Ovary (tissue), 3 donors: Measurements from ENCODE around the gene PRR35.

ENCODE experiments used
- EP300 ChIP-seq: sonication (generic); formaldehyde crosslinking; IDR thresholded peaks from one replicate; pipeline ENCODE4 v1.6.1; 2017; ENCODE audit warnings: antibody characterized with exemption
- POLR2A ChIP-seq: fragments of 450-650 bp; IDR thresholded peaks from one replicate; pipeline ENCODE4 v1.6.1; 2017; ENCODE audit warnings: antibody characterized with exemption, mild to moderate bottlenecking, moderate library complexity
- TF ChIP-seq, protein P1 (sequence below), 3 donors: fragments of 450-650 bp in 2 of 3; fragments of 200-600 bp in 1 of 3; IDR thresholded peaks; one replicate each; pipeline versions ENCODE4 v1.5.1 to v1.8.0; 2016 to 2022; ENCODE audit warnings: antibody characterized with exemption in 3 of 3, mild to moderate bottlenecking in 1 of 3
- donor health status: DM: no; HTN: no; CAD: no.

- TF ChIP-seq, protein P1, sequence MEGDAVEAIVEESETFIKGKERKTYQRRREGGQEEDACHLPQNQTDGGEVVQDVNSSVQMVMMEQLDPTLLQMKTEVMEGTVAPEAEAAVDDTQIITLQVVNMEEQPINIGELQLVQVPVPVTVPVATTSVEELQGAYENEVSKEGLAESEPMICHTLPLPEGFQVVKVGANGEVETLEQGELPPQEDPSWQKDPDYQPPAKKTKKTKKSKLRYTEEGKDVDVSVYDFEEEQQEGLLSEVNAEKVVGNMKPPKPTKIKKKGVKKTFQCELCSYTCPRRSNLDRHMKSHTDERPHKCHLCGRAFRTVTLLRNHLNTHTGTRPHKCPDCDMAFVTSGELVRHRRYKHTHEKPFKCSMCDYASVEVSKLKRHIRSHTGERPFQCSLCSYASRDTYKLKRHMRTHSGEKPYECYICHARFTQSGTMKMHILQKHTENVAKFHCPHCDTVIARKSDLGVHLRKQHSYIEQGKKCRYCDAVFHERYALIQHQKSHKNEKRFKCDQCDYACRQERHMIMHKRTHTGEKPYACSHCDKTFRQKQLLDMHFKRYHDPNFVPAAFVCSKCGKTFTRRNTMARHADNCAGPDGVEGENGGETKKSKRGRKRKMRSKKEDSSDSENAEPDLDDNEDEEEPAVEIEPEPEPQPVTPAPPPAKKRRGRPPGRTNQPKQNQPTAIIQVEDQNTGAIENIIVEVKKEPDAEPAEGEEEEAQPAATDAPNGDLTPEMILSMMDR (IDR thresholded peaks at IDR 0.05) = no peak
- TF ChIP-seq POLR2A (no peak), EP300 (no peak)
Measured at GRCh38 chr16:530111-530817, 29.9 kb upstream of the PRR35 start.
